ENCODE measurements around the gene GALNT14. TPM values are rescaled to one million over a fixed set of nuclear protein-coding genes. Genes with fewer than 3 reads are reported as not detected.
A peak's percentile ranks its signal among the peaks of the same experiment; 100 is the strongest.

GALNT14 gene
- total RNA-seq, 1 donor from 2014 or later: 6.4 TPM

- Histone ChIP-seq H3K79me2 (ENCODE audit: low read depth) (no peaks in the 10 kb centered on the region), H4K20me1 (ENCODE audit: low read depth) (no peaks in the 10 kb centered on the region), H3K9me3 (ENCODE audit: low read depth) (no peaks in the 10 kb centered on the region), H3K27me3 (peaks cover 48% of the 10 kb centered on the region), H2AFZ (replicated peaks) (peak overlapping the region; percentile 23), H3K4me1 (peaks cover 5% of the 10 kb centered on the region), H3K27ac (no peak overlapping the region), H3K36me3 (no peaks in the 10 kb centered on the region), H3K9ac (no peak overlapping the region), H3K4me3 (no peak overlapping the region), H3K4me2 (no peak overlapping the region), H3F3A (ENCODE audit: low read depth) (peaks cover 8% of the 10 kb centered on the region)
- DNase-seq (ENCODE audit: low spot score): no peak
- H3K27me3 Mint-ChIP-seq (ENCODE audit: insufficient read depth, low read depth): peaks cover 12% of the 10 kb centered on the region
- no peak overlapping the region for H3K4me3 Mint-ChIP-seq
- no peak overlapping the region for H3K27ac Mint-ChIP-seq
- no peaks in the 10 kb centered on the region for H3K9me3 Mint-ChIP-seq
- H3K4me1 Mint-ChIP-seq: peaks cover 1% of the 10 kb centered on the region
- TF ChIP-seq CTCF (IDR thresholded peaks at IDR 0.05) (no peak), EZH2phosphoT487 (IDR thresholded peaks at IDR 0.05) (no peak), EZH2 (IDR thresholded peaks at IDR 0.05) (no peak)
- no peaks in the 10 kb centered on the region for H3K36me3 Mint-ChIP-seq
Observed at GRCh38 chr2:31142110-31142509, 3.9 kb upstream of the GALNT14 start.

GRCh38 chr2:31141443-31142085 lies 3.3 kb upstream of the GALNT14 start:
- H3K36me3 Mint-ChIP-seq: no peaks in the 10 kb centered on the region
- Histone ChIP-seq H3K4me2 (no peak overlapping the region), H3K27me3 (peaks cover 53% of the 10 kb centered on the region), H3K9me3 (ENCODE audit: low read depth) (no peaks in the 10 kb centered on the region), H3K4me3 (no peak overlapping the region), H3K9ac (no peak overlapping the region), H3K36me3 (no peaks in the 10 kb centered on the region), H2AFZ (replicated peaks) (peak overlapping the region; percentile 23), H3K27ac (no peak overlapping the region), H4K20me1 (ENCODE audit: low read depth) (no peaks in the 10 kb centered on the region), H3F3A (ENCODE audit: low read depth) (peaks cover 12% of the 10 kb centered on the region), H3K4me1 (peaks cover 9% of the 10 kb centered on the region), H3K79me2 (ENCODE audit: low read depth) (no peaks in the 10 kb centered on the region)
- TF ChIP-seq EZH2phosphoT487 (IDR thresholded peaks at IDR 0.05): no peak
- no peak for TF ChIP-seq EZH2 (IDR thresholded peaks at IDR 0.05)
- TF ChIP-seq CTCF (IDR thresholded peaks at IDR 0.05): no peak
- H3K4me1 Mint-ChIP-seq: peaks cover 6% of the 10 kb centered on the region
- no peak for DNase-seq (ENCODE audit: low spot score)
- H3K4me3 Mint-ChIP-seq: no peak overlapping the region
- no peaks in the 10 kb centered on the region for H3K9me3 Mint-ChIP-seq
- no peak overlapping the region for H3K27ac Mint-ChIP-seq
- peaks cover 17% of the 10 kb centered on the region for H3K27me3 Mint-ChIP-seq (ENCODE audit: insufficient read depth, low read depth)

GRCh38 chr2:31140151-31140550 lies 1.9 kb upstream of the GALNT14 start:
- H3K4me1 Mint-ChIP-seq: peaks cover 6% of the 10 kb centered on the region
- H3K36me3 Mint-ChIP-seq: no peaks in the 10 kb centered on the region
- no peaks in the 10 kb centered on the region for H3K9me3 ChIP-seq (ENCODE audit: low read depth)
- no peak overlapping the region for H3K27ac Mint-ChIP-seq
- no peak overlapping the region for H2AFZ ChIP-seq (replicated peaks)
- H3K9me3 Mint-ChIP-seq: no peaks in the 10 kb centered on the region
- no peak overlapping the region for H3K27ac ChIP-seq
- no peak overlapping the region for H3K9ac ChIP-seq
- no peak for TF ChIP-seq EZH2phosphoT487 (IDR thresholded peaks at IDR 0.05)
- peaks cover 3% of the 10 kb centered on the region for H4K20me1 ChIP-seq (ENCODE audit: low read depth)
- H3K27me3 Mint-ChIP-seq (ENCODE audit: insufficient read depth, low read depth): peaks cover 32% of the 10 kb centered on the region
- no peak overlapping the region for H3K4me3 ChIP-seq
- H3K79me2 ChIP-seq (ENCODE audit: low read depth): no peaks in the 10 kb centered on the region
- H3K36me3 ChIP-seq: no peaks in the 10 kb centered on the region
- peaks cover 67% of the 10 kb centered on the region for H3K27me3 ChIP-seq
- DNase-seq (ENCODE audit: low spot score): no peak
- peaks cover 12% of the 10 kb centered on the region for H3F3A ChIP-seq (ENCODE audit: low read depth)
- H3K4me2 ChIP-seq: no peak overlapping the region
- H3K4me3 Mint-ChIP-seq: no peak overlapping the region
- H3K4me1 ChIP-seq: peaks cover 15% of the 10 kb centered on the region

- H3K27ac Mint-ChIP-seq: no peak overlapping the region
- H4K20me1 ChIP-seq (ENCODE audit: low read depth): peaks cover 3% of the 10 kb centered on the region
- no peak overlapping the region for H3K4me3 Mint-ChIP-seq
- no peaks in the 10 kb centered on the region for H3K36me3 Mint-ChIP-seq
- no peak overlapping the region for H3K27ac ChIP-seq
- H3K27me3 ChIP-seq: peaks cover 72% of the 10 kb centered on the region
- no peaks in the 10 kb centered on the region for H3K79me2 ChIP-seq (ENCODE audit: low read depth)
- no peak overlapping the region for H3K9ac ChIP-seq
- H2AFZ ChIP-seq (replicated peaks): no peak overlapping the region
- H3K4me2 ChIP-seq: no peak overlapping the region
- peaks cover 15% of the 10 kb centered on the region for H3K4me1 ChIP-seq
- H3K9me3 Mint-ChIP-seq: no peaks in the 10 kb centered on the region
- peaks cover 12% of the 10 kb centered on the region for H3F3A ChIP-seq (ENCODE audit: low read depth)
- no peak overlapping the region for H3K4me3 ChIP-seq
- H3K27me3 Mint-ChIP-seq (ENCODE audit: insufficient read depth, low read depth): peaks cover 36% of the 10 kb centered on the region
- no peak for DNase-seq (ENCODE audit: low spot score)
- no peak for TF ChIP-seq EZH2phosphoT487 (IDR thresholded peaks at IDR 0.05)
- TF ChIP-seq EZH2 (IDR thresholded peaks at IDR 0.05): no peak
- no peak for TF ChIP-seq CTCF (IDR thresholded peaks at IDR 0.05)
- H3K9me3 ChIP-seq (ENCODE audit: low read depth): no peaks in the 10 kb centered on the region
- peaks cover 6% of the 10 kb centered on the region for H3K4me1 Mint-ChIP-seq
- no peaks in the 10 kb centered on the region for H3K36me3 ChIP-seq
Observed at GRCh38 chr2:31139671-31140070, 1.4 kb upstream of the GALNT14 start.
